ENCODE data around the gene SPHK1.
"Not testable (repeated sequence)": the region's sequence is repeated elsewhere in the genome, so short reads cannot be mapped to it uniquely, and the experiment has no call there.

The SPHK1 gene

GRCh38 chr17:76343106-76343505, 41.3 kb upstream of the SPHK1 start:
- ATAC-seq: no peak
- TF ChIP-seq GLIS3 (CRISPR knock-in tag; IDR thresholded peaks at IDR 0.05) (no peak), CSDC2 (CRISPR knock-in tag; IDR thresholded peaks at IDR 0.05) (no peak), TCF4 (CRISPR knock-in tag; IDR thresholded peaks at IDR 0.05; ENCODE audit: borderline replicate concordance) (no peak), ZFP3 (CRISPR knock-in tag; IDR thresholded peaks at IDR 0.05) (no peak), ARNTL (CRISPR knock-in tag; IDR thresholded peaks at IDR 0.05; ENCODE audit: borderline replicate concordance, low read depth) (no peak), POU6F1 (CRISPR knock-in tag; IDR thresholded peaks at IDR 0.05; ENCODE audit: borderline replicate concordance, low read depth) (no peak), TOX (CRISPR knock-in tag; IDR thresholded peaks at IDR 0.05; ENCODE audit: borderline replicate concordance) (no peak), PPARA (CRISPR knock-in tag; IDR thresholded peaks at IDR 0.05; ENCODE audit: borderline replicate concordance) (no peak), ZNF70 (CRISPR knock-in tag; IDR thresholded peaks at IDR 0.05) (no peak), ZNF565 (CRISPR knock-in tag; conservative IDR thresholded peaks at IDR 0.05; ENCODE audit: low read depth) (no peak), RARB (CRISPR knock-in tag; IDR thresholded peaks at IDR 0.05) (no peak), ISL1 (CRISPR knock-in tag; IDR thresholded peaks at IDR 0.05) (no peak)

GRCh38 chr17:76345377-76345974, 38.9 kb upstream of the SPHK1 start:
- TF ChIP-seq ESRRG (CRISPR knock-in tag; IDR thresholded peaks at IDR 0.05): no peak
- no peak for TF ChIP-seq CSRNP3 (CRISPR knock-in tag; IDR thresholded peaks at IDR 0.05)
- TF ChIP-seq POU6F1 (CRISPR knock-in tag; IDR thresholded peaks at IDR 0.05; ENCODE audit: borderline replicate concordance, low read depth): no peak
- TF ChIP-seq ARNTL (CRISPR knock-in tag; IDR thresholded peaks at IDR 0.05; ENCODE audit: borderline replicate concordance, low read depth): no peak
- no peak for TF ChIP-seq PATZ1 (CRISPR knock-in tag; IDR thresholded peaks at IDR 0.05; ENCODE audit: borderline replicate concordance)
- no peak for TF ChIP-seq PPARA (CRISPR knock-in tag; IDR thresholded peaks at IDR 0.05; ENCODE audit: borderline replicate concordance)
- no peak for TF ChIP-seq ZNF70 (CRISPR knock-in tag; IDR thresholded peaks at IDR 0.05)
- TF ChIP-seq ZC3H10 (CRISPR knock-in tag; IDR thresholded peaks at IDR 0.05): no peak
- TF ChIP-seq ZNF565 (CRISPR knock-in tag; conservative IDR thresholded peaks at IDR 0.05; ENCODE audit: low read depth): no peak
- no peak for ATAC-seq

- not testable (repeated sequence) for ATAC-seq
Measured at GRCh38 chr17:76346936-76347335, 37.5 kb upstream of the SPHK1 start.

- ATAC-seq: no peak
- TF ChIP-seq ZNF70 (CRISPR knock-in tag; IDR thresholded peaks at IDR 0.05) (no peak), CSDC2 (CRISPR knock-in tag; IDR thresholded peaks at IDR 0.05) (no peak), PPARA (CRISPR knock-in tag; IDR thresholded peaks at IDR 0.05; ENCODE audit: borderline replicate concordance) (no peak), CREB5 (CRISPR knock-in tag; IDR thresholded peaks at IDR 0.05; ENCODE audit: low read depth) (no peak), ZFP30 (CRISPR knock-in tag; IDR thresholded peaks at IDR 0.05) (no peak), ZNF8 (CRISPR knock-in tag; IDR thresholded peaks at IDR 0.05) (no peak), TCF4 (CRISPR knock-in tag; IDR thresholded peaks at IDR 0.05; ENCODE audit: borderline replicate concordance) (no peak), OSR1 (CRISPR knock-in tag; IDR thresholded peaks at IDR 0.05) (no peak), BACH2 (CRISPR knock-in tag; IDR thresholded peaks at IDR 0.05; ENCODE audit: borderline replicate concordance) (no peak), ARNTL (CRISPR knock-in tag; IDR thresholded peaks at IDR 0.05; ENCODE audit: borderline replicate concordance, low read depth) (no peak), GLIS3 (CRISPR knock-in tag; IDR thresholded peaks at IDR 0.05) (no peak), POU6F1 (CRISPR knock-in tag; IDR thresholded peaks at IDR 0.05; ENCODE audit: borderline replicate concordance, low read depth) (no peak), PATZ1 (CRISPR knock-in tag; IDR thresholded peaks at IDR 0.05; ENCODE audit: borderline replicate concordance) (no peak), ZNF565 (CRISPR knock-in tag; conservative IDR thresholded peaks at IDR 0.05; ENCODE audit: low read depth) (no peak), SNAI2 (CRISPR knock-in tag; IDR thresholded peaks at IDR 0.05) (no peak), ZFP3 (CRISPR knock-in tag; IDR thresholded peaks at IDR 0.05) (no peak)
Measured at GRCh38 chr17:76350463-76350862, 33.9 kb upstream of the SPHK1 start.

All from SK-N-SH treated with all-trans-retinoic acid at 6 μM for 48 hours (cell line).